ENCODE measurements around the gene SPECC1.

DNA sequence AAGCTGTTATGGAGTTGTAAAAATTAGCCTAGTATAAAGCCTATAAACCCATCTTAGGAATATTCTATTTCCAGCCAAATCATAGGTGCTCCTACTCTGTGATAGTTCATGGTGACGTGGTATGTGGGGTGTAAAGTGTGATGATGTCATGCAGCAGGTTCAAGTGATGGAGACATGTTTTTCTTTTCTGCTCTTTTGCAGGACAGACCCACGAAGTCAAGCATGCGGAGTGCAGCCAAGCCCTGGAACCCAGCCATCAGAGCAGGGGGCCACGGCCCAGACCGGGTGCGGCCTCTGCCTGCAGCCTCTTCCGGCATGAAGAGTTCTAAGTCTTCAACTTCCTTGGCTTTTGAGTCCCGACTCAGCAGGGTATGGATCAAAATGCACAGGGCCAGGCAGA lies 87.3 kb downstream of the SPECC1 start:
- TF ChIP-seq, protein P1, sequence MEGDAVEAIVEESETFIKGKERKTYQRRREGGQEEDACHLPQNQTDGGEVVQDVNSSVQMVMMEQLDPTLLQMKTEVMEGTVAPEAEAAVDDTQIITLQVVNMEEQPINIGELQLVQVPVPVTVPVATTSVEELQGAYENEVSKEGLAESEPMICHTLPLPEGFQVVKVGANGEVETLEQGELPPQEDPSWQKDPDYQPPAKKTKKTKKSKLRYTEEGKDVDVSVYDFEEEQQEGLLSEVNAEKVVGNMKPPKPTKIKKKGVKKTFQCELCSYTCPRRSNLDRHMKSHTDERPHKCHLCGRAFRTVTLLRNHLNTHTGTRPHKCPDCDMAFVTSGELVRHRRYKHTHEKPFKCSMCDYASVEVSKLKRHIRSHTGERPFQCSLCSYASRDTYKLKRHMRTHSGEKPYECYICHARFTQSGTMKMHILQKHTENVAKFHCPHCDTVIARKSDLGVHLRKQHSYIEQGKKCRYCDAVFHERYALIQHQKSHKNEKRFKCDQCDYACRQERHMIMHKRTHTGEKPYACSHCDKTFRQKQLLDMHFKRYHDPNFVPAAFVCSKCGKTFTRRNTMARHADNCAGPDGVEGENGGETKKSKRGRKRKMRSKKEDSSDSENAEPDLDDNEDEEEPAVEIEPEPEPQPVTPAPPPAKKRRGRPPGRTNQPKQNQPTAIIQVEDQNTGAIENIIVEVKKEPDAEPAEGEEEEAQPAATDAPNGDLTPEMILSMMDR (IDR thresholded peaks at IDR 0.05): no peak
- TF ChIP-seq POLR2A (IDR thresholded peaks at IDR 0.05): no peak

Data from adrenal gland (tissue), 5 donors.